GM21619 (cell line): Measurements from ENCODE around the gene BRIP1.
"Not testable (repeated sequence)": the region's sequence is repeated elsewhere in the genome, so short reads cannot be mapped to it uniquely, and the experiment has no call there.

Experiments
- ATAC-seq: cut with Tn5 transposase; IDR thresholded peaks from one replicate; pipeline ENCODE4 v1.9.1; 2021; ENCODE audit not compliant: unreplicated experiment

BRIP1 gene

DNA sequence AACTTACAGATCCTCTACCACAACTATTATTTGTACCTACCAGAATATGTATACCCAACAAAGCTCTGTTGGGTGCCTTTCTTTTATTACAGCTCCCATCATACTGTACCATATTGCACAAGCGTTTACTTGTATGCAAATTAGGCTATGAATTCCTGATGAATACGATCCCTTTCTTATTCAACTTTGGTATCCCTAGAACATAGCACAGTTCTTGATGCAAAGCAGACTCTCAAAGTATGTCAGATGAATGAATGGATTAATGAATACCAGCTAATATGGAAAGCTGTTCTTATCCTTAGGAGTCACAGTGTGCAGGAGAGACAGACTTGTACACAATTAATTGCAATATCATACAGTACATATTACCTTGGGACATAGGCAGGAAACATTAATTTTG is 192.6 kb downstream of the BRIP1 start:
- ATAC-seq = no peak

DNA sequence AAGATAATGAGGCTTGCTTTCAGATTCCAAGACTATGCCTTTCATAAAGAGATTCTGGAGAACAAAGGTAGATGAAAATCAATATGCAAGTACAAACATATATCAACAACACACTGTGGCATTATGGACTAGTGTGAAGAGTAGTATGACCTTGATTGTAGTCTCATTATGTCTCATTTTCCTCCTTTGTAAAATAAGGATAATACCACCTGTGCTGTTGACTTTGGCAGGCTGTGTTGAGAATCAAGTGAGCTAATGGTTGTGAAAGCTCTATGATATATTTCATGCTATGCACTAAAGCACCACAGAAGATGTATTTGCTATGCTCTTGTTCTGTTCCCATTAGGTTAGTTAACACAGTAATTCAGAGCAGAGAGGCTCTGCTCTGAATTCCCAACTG is 193.8 kb downstream of the BRIP1 start:
- no peak for ATAC-seq

DNA sequence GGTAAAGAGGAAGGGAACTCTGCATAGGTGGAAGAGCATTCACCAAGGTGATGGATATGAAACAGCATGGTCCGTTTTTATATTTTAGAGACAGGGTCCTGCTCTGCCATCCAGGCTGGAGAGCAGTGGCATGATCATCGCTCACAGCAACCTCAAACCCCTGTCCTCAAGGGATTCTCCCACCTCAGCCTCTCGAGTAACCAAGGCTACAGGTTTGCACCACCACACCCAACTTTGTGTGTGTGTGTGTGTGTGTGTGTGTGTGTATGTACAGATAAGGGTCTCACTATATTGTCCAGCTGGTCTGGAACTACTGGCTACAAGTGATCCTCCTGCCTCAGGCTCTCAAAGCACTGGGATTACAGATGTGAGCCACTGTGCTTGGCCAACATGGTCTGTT is 194.8 kb downstream of the BRIP1 start:
- ATAC-seq = no peak

DNA sequence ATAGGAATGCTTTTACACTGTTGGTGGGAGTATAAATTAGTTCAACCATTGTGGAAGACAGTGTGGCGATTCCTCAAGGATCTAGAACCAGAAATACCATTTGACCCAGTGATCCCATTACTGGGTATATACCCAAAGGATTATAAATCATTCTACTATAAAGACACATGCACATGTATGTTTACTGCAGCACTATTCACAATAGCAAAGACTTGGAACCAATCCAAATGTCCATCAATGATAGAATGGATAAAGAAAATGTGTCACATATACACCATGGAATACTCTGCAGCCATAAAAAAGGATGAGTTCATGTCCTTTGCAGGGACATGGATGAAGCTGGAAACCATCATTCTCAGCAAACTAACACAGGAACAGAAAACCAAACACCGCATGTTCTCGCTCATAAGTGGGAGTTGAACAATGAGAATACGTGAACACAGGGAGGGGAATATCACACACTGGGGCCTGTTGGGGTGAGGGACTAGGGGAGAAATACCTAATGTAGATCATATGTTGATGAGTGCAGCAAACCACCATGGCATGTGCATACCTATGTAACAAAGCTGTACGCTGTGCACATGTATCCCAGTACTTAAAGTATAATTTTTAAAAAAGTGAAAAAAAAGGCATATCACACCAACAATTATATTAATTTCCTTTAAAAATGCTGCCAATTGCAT is 196.8 kb downstream of the BRIP1 start:
- ATAC-seq = not testable (repeated sequence)

DNA sequence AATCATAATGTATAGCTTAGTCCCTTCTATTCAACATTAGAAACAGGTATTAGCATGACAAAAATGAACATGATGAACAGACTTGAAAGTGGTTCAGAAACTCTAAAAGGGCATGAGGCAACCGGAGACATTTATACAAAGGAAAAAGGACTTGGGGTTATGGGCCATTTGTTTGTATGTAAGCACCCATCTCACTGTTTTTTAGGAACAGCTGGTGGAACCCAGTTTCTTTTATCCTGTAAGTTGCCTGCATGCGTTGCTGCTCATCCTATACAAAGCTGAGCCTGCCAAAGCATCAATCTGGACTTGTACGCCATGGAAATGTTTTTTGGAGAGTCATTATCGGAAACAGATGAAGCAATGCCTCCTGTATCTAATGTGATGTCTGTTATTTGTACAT is 200.0 kb downstream of the BRIP1 start:
- no peak for ATAC-seq

DNA sequence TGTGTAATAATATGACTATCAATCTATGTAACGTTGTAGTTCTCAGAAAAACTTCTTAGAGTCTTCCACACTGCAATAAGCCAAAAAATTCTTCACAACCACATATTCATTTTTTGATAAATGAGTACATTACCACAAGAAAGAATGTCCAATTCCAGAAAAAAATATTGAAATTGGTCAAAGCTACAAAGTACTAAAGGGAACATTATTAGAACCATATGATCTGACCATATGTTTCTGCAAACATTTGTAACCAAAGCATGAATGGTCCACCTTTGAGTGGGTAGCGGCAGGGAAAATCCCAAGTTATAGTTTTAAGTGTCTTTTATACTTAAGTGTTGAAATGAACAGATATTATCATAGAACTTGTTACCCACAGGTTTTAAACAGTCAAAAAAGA is 200.6 kb downstream of the BRIP1 start:
- ATAC-seq = no peak

DNA sequence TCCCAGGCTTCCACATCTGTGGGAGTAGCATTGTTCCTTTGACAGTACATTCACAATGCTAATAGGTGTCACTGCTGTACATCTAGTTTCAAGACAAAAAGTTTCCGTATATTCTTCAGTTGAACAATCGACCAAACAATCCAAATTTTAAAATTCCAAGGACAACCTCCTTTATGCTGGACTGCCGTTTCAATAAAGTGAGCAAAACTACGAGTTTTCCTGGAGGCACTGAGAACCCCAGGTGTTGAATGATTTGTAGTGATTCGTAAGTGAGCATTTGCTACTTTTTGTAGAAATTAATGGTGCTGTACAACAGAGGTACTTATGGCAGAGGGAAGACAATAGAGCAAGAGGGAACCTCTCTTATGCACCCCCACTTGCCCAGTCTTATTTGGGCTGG is 201.1 kb downstream of the BRIP1 start:
- ATAC-seq = no peak

DNA sequence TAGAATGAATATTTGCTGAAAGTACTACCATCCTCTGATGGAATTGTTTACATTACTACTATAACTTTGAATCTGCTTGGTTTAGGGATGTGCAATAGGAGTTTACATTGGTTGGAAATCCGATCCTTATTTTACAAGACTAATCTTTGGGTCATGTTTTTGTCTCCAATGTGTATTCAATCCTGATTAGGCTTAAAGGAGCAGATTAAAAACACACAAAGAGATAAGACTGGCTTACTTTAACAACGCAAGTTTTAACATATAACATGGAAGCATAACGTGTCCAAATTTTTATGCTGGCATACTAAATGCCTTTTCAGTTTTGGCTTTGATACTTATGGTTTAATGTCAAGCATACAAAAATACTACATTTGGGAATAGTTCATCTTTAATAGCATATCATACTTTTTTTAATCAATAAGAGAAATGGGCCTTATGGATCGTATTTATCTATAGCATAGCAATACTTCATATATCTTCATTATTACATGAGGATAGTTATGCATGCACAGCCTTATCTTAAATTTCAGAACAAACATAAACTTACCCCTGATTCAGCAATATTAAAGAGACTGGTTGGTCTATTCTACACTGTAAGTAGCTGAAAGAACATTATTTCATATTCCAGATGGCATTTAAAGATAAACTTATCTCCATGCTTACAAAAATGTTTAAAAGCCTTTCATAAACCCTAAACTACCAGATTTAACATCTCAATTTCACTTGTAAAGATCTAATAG is 202.4 kb downstream of the BRIP1 start:
- ATAC-seq = no peak

DNA sequence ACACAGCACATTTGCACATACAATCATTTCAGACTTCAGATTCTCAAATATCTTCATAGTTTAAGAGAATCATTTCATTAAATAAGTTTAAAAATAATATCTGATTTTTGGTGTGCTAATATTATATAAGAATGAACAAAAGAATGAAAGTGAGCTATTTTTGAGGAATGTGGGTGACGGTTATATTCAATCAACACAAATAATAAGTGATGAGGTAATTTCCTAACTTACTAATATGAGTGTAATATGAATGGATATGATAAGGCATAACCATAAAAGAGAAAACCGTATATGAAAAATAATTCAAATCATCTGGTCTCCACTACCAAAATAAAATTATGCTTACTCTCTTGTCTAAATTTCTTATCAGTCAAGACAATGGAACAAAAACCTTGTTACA is 203.9 kb downstream of the BRIP1 start:
- ATAC-seq = no peak

DNA sequence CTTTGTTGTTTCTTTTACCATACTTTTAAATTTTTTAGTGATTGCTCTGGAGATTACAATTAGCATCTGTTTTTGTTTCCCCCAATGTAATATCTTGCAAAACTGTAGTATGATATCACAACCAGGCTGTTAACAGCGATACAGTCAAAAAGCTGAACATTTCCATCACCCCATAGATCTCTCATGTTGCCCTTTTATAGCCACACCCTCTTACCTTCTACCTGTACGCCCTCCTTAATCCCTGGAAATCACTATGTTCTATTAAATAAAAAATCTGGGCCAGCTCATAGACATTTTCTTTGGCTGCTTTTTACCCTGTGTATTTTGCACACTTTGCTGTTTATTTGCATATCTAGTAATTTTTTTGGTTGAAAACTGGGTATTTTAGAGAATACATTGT is 205.1 kb downstream of the BRIP1 start:
- no peak for ATAC-seq

DNA sequence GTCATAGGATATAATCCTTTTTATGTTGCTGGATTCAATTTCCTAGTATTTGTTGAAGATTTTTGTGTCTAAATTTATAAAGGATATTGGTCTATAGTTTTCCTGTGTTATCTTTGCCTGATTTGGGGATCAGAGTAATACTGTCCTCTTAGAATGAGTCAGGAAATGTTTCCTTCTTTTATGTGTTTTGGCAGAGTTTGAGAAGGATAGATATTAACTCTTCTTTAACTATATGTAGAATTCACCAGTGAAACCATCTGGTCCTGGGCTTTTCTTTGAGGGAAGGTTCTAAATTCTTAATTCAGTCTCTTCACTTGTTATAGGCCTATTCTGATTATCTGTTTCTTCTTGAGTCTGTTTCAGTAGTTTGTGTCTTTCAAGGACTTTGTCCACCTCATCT is 206.0 kb downstream of the BRIP1 start:
- ATAC-seq = no peak

DNA sequence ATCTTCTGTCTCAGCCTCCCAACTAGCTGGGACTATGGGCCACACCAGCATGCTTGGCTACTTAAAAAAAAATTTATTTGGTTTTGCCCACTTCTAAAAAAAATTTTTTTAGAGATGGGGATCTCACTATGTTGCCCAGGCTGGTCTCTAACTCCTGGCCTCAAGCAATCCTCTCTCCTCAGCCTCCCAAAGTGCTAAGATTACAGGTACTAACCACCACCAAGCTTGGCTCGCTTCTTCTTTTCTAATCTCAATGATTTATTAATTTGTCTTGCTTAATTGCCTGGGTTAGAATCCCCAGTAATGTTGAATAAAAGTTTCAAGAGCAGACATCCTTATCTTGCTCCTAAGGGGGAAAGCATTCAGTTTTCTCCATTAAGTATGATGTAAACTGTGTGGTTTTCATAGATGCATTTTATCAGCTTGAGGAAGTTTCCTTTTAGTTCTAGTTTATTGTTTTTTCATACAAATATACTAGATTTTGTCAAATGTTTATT is 206.6 kb downstream of the BRIP1 start:
- ATAC-seq = no peak

DNA sequence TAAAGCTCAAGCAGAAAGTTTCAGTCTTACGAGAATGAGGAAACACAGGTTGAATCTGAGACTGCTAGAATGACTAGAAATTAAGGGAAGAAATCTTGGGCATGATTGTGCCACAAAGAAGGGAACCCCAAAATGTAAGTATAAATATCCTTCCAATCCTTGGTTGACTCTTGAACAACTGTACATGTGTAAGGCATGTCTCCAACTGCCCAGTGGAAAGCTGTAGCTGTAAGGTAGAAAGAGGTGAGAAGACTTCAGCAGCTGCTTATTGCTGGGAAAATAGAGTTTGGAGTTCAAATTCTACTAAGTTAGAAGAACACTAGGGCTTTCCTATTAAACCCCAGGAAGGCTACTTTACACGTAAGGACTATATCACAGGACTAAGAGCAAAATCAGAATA is 212.6 kb downstream of the BRIP1 start:
- no peak for ATAC-seq

DNA sequence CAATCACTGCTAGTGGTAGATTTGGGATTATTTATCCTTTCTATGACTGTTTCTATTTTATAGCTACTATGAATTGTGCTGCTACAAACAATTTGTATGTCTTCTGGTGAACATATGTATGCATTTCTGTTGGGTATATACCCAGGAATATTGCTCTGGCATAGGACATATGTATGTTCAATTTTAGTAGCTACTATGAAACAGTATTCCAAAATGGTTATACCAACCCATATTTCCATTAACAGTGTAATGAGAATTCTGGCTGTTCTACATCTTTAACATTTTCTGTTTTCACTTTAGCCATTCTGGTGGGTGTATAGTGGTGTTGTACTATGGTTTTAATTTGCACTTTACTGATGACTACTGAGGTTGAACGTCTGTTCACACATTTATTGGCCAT is 214.7 kb downstream of the BRIP1 start:
- no peak for ATAC-seq

DNA sequence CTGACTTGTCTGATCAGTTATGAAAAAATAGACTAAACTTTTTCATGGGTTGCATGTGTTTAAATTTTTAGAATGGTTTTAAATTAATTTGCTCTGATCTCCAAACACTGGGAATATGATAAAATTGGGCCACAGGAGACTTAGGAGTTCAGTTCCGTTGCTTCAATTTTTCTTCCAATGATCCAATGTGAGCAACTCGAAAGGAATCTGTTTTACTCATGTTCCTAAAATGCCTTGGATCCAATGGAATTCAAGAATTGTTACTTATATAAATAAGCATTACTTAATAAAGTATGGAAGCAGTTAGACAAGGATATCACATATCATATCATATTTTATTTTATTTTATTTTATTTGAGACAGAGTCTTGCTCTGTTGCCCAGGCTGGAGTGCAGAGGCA is 216.3 kb downstream of the BRIP1 start:
- no peak for ATAC-seq

DNA sequence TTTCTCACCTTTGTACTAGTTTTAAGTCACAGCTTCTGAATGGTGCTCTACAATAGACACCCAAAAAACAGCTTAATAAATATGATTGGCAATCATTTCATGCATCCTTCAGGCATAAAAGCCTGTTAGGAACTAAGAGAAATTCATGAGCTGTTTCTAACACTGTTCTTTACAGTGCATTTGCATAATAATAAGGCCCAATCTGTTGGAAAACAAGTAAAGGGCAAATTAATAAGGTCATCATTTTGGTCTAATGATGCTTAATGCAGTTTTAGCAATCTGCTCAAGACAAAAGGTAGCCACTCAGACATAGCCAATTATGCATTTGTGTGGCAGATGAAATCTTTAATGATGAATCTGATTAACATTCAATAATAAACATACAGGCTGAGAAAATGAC is 216.8 kb downstream of the BRIP1 start:
- ATAC-seq = no peak

DNA sequence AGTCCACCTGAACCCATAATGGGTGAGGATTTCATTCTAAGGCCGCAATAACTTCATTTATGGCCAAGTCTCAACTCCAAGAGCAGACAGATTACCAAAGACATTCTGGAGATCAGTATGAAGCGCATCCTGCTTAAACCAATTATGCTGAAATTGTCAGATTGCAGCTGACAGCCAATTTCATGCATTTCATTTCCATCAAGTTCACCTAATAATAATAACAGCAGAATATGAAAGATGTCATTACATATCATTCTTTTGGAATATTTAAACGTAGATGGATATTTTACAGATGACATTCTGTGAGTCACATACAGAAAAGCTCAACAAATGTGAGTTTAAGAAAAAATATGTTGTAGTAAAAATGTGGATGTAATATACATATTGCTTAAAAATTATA is 217.4 kb downstream of the BRIP1 start:
- no peak for ATAC-seq

DNA sequence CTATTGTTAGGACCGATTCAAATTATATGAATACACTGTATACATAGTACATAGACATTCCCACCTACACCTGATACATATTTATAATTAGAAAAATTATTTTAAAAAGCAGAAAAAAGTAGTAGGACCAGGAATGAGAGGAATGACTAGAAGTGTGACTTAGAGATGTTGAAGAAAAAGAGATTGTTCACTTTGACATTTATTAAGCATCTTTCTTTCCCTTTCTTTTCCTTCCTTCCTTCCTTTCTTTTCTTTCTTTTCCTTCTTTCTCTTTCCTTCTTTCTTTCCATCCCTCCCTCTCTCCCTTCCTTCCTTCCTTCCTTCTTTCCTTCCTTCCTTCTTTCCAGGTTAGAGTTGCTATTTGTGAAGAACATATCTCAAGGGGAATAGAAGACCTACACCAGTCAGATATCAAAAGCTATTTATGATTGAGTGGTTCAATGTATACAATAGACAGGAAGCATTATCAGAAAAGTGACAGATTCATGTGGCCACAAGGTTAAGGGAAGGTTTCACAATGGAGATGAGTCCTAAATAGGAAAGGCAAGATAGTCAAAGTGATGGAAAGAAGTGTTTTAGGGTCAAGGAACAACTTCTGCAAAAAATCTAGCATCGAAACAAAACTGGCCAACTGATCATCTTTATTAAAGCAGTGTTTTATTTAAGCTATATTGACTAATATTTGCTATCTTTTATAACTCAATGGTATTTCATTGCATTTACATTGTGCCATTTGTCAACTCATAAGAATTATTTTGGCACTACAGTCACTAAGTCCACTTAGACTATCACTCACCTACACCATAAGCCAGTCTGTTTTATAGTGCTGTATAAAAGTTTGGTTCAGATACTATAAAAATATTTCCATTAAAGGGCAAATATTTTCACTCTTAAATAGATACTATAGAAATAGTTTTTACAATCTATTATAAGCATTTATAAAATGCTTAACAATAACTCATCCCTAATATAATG is 218.2 kb downstream of the BRIP1 start:
- no peak for ATAC-seq

DNA sequence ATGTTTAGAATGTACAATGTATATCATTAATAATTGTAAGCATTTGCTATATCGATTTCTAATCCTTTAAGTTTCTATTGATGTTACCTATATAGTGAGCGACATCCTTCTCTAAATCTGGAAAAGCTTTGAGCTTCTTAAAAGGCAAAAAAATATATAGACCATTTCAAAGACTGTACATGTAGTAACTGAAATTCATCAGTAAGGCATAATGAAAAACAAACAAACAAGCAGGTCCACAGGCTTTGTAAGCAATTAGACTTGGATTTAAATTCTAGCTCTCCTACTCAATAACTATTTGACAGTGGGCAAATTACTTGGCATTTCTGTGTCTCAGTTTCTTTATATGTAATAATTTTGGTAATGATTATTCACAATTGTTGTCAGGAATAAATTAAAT is 220.6 kb downstream of the BRIP1 start:
- no peak for ATAC-seq

DNA sequence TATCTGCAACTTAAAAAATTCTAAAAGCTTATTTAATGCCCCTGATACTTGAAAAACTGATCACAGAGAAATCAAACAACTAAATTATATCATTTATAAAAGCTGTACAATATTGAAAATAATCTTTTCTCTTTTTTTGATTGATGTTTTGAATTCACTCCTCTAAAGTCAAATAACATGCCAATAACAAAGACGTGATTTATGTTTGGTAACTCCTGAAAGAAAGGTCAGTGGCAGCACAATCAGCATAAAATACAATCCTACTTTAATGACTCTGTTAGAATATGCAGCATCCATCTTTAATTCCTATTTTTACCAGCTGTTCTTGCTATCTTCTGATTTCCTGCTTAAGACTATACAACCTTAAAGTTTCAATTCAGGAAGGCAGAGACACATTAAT is 221.6 kb downstream of the BRIP1 start:
- ATAC-seq = no peak

DNA sequence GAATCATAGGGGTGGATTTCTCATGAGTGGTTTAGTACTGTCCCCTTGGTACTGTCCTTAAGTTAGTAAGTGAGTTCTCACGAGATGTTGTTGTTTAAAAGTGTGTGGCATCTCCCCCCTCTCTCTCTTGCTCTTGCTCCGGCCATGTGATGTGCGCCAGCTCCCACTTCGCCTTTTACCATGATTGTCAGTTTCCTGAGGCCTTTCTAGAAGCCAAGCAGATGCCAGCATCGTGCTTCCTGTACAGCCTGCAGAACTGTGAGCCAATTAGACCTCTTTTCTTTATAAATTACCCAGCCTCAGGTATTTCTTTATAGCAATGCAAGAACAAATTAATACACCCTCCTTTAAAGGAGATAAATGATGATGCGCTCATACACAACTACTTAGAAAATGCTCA is 222.2 kb downstream of the BRIP1 start:
- no peak for ATAC-seq

DNA sequence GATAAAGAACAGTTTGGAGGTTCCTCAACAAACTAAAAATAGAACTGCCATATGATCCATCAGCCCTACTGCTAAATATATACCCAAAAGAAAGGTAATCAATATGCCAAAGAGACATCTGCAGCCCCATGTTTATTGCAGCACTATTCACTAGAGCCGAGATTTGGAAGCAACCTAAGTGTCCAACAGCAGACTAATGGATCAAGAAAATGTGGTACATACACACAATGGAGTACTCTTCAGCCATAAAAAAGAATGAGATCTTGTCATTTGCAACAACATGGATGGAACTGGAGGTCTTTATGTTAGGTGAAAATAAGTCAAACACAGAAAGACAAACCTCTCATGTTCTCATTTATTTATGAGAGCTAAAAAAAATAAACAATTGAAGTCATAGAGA is 223.5 kb downstream of the BRIP1 start:
- no peak for ATAC-seq
